ENCODE measurements around the gene BANP.
"Not testable (repeated sequence)": the region's sequence is repeated elsewhere in the genome, so short reads cannot be mapped to it uniquely, and the experiment has no call there.

The BANP gene, protein sequence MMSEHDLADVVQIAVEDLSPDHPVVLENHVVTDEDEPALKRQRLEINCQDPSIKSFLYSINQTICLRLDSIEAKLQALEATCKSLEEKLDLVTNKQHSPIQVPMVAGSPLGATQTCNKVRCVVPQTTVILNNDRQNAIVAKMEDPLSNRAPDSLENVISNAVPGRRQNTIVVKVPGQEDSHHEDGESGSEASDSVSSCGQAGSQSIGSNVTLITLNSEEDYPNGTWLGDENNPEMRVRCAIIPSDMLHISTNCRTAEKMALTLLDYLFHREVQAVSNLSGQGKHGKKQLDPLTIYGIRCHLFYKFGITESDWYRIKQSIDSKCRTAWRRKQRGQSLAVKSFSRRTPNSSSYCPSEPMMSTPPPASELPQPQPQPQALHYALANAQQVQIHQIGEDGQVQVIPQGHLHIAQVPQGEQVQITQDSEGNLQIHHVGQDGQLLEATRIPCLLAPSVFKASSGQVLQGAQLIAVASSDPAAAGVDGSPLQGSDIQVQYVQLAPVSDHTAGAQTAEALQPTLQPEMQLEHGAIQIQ

DNA sequence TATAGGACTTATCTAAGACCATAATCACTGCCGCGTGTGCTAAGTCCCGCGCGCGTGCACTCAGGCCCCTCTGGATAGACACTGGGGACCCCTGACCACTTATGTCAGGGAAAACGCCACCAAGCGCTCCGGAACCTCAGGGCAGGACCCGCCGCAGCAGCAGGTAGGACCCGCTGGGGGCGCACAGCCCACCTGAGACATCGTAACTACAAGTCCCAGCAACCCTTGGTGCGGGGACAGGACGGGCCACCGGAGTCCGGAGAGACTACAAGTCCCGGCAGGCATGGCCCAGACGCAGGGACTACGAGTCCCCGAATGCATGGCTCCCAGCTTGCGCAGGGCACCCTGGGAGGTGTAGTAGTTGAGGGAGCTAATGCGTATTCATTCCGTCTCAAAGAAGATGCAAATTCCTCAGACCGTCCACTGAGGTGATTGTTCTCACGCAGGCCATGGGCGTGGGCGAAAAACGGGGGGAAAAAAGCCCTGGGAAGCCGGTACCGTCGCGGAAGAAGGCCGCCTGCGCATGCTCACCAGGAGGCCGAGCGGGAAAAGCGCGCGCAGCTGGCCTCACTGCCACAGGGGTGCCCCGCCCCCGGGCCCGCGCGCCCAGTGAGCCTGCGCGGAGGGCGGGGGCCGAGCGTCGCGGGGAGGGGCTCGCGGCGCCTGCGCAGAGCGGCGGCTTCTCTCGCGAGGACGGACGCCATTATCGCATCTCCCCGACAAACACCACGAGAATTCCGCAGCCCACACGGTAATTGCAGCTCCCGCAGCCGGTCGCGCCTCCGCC lies at the start of gene BANP:
BANP (plus strand) TSS at position 670 of the 787 bp plus-strand sequence. CDS start 23,682 bp downstream, outside the sequence.
- peak; percentile 94 to 97 (median 94) for DNase-seq (ENCODE audit: low read depth in 2 of 3, low spot score in 1 of 3)

DNA sequence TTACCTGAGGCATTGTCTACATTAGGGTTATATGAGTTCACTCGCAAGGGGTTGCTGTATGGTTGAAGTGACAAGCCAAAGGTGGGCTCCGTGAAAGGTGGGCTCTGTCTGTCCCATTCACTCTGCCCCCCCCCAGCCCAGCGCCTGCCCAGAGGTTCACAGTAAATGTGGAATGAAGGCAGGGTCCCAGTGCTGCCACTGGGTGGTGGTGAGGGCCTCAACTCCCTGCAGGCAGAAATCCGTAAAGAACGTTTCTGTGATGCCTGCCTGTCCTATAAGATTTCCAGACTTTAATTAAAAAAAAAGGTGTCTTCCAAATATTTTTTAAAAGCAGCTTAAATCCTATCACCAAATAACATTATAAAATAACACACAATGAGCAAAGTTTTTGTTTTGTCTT lies 46.3 kb upstream of the BANP start:
- not testable (repeated sequence) for DNase-seq (ENCODE audit: low read depth in 2 of 3, low spot score in 1 of 3)

DNA sequence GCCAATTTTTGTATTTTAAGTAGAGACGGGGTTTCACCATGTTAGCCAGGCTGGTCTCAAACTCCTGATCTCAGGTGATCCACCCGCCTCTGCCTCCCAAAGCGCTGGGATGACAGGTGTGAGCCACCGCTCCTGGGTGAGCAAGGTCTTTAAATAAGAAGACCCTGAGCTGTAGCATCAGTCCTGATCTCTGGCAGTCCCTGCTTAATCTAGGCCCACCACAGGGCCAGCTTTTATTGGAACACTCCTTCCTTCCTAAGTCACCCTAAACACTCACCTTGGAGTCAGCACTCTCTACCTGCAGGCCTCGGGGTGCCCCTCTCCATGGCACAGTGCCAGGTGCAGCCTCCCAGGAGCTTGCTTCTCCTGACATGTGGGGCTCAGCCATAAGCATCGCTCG lies 45.7 kb upstream of the BANP start:
- DNase-seq (ENCODE audit: low read depth in 2 of 3, low spot score in 1 of 3): not testable (repeated sequence)

DNA sequence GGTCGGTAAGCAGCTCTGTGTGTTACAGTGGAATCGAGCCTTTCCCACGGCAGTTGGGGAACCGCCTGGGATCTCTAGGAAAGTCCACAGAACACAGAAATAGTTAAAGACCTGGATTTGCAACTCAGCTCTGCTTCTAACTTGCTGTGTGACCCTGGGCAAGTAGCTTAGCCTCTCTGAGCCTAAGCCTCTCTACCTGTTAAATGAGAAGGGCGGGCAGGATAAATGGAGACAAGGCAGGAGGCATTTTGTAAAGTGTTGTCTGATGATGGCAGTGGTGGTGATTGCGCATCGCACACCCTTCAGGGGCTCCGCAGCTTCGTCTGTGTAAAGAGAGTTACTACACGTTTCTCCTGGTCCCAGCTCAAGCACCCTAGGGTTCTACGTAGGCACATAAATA lies 43.1 kb upstream of the BANP start:
- DNase-seq (ENCODE audit: low read depth in 2 of 3, low spot score in 1 of 3): not testable (repeated sequence)

DNA sequence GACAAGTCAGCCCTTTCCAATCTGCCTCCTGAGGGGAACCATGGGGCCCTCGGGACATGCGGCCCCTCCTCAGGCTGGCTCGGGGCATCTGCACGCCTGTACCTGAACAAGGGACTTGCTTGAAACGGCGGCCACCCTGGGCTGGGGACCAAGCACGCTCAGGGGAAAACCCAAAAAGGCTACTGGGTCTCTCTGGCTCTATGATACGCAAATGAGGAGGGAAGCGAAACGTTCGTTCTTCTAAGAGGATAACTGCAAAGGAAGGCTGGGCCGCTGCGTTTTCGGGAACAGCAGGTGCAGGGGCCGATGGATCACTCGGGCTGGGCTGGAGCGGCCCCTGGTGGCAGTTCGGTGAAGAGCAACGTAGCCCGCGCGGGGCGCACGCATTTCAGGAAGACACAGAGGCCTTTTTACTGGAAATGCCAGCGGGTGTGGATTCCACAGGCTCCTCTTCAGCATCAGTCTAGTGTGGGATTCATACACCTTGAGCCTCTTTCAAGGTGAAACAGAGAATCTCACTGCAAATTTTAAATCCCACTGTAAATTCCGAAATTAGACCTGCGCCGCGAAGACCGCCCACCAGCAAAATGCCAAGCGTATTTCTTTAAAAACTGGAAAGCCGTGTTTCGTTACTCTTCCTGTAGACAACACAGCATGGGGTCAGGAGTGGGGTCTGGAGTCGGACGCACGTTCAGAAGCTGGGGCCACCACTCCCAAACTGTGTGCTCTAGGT lies 41.9 kb upstream of the BANP start:
- DNase-seq (ENCODE audit: low read depth in 2 of 3, low spot score in 1 of 3): peak; percentile 83 to 93 (median 84)

DNA sequence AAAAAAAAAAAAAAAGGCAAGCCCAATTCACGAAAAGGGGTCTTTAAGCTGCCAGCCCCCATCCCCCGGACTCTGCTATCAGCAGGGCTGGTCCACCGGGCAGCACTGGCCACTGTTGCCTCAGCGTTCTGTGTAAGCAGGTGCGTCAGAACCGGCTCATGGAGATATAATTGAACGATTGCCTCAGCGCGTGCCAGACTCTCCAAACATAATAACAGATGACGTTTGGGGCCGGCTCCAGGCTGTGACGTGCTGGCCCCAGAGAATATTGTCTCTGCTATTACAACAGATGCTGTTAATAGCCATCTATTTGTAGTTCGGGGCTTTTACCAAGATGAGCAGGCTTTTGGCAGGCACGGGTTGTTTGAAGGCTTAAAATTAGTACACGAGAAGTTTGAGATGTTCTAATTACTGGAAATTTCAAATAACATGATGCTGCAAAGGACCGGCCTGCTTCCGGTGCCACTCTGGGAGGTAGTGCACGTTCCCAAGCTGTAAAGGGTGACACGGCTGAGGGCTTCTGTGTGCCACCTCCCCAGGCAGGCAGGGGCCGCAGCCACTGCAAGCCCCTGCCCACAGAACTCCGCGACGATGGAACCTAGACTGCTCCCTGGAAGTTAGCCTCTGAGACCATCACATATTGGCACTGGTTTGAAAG lies 40.0 kb upstream of the BANP start:
- DNase-seq (ENCODE audit: low read depth in 2 of 3, low spot score in 1 of 3): not testable (repeated sequence)

DNA sequence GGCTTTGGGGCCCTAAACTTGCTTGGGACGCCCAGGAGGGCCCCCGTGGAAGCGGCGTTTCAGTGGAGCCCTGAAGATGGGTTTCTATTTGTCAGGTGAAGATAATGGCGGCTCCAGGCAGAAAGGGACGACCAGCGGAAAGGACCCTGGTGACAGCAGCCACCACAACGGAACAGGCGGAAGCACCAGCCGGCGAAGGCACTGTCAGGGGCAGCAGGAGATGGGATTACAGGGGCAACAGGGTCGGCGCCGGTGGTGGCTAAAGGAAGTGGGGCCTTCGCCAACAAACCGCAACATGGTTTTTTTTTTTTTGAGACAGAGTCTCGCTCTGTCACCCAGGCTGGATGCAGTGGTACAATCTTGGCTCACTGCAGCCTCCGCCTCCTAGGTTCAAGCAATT lies 38.5 kb upstream of the BANP start:
- not testable (repeated sequence) for DNase-seq (ENCODE audit: low read depth in 2 of 3, low spot score in 1 of 3)

DNA sequence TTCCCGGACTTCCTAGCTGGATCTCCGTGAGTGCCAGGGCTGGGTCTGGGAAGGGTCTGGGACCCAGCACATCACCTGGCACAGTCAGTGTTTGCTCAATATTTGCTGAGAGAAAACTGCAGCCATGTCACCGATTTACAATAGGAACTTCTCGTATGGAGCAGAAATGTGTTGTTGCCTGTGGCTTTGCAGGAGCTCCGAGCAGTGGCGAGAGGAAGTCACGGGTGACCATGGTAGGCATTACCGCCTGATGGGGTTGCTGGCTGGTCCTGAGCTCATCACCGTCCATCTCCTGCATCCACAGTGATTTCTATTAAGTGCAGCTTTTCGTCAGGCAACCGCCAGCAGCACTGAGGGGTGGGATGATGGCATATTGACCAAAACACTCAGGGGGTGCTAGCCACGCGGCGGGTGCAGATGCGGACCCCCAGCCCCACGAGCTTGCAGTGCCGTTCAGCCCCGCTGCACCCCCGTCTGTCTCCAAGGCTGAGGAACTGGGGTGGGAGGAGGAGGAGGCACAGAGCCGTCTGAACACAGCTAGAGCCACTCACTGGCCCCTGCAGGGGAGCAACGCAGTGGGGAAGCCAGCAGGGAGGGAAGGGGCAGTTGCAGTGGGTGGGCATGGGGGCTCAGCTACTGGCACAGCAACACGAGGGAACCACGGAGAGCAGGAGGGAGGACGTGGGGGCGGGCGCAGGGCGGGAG lies 37.1 kb upstream of the BANP start:
- not testable (repeated sequence) for DNase-seq (ENCODE audit: low read depth in 2 of 3, low spot score in 1 of 3)

DNA sequence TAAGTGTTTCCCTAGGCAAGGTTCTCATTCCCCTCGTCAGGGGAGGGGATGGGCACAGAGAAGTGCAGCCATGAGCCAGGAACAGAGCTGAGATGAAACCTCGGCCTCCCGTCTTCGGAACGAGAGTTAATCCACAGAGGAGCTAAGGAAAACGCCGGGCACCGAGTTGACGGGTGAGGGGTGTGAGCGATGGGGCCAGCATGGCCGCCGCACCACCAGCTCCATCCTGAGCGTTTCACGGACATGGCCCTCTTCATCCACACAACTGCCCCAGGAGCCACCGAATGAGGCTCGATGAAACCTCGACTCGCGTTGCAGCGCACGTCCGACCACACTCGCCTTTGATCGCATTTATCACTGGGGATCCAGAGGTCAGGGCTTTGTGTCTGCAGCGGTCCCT lies 36.4 kb upstream of the BANP start:
- DNase-seq (ENCODE audit: low read depth in 2 of 3, low spot score in 1 of 3): no peak

DNA sequence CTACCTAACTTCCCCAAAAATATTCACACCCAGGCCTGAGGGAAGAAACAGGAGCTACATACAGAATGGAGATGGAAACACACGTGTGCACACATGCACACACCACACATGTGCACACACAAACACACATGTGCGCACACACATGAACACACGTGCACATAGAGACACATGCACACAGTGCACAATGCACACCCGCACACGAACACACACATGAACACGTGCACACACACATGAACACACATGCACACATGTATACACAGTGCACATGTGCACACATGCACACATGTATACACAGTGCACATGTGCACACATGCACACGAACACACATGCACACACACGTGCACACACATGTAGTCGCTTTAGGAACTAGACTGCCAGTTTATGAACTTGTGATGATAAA lies 33.7 kb upstream of the BANP start:
- DNase-seq (ENCODE audit: low read depth in 2 of 3, low spot score in 1 of 3): no peak

DNA sequence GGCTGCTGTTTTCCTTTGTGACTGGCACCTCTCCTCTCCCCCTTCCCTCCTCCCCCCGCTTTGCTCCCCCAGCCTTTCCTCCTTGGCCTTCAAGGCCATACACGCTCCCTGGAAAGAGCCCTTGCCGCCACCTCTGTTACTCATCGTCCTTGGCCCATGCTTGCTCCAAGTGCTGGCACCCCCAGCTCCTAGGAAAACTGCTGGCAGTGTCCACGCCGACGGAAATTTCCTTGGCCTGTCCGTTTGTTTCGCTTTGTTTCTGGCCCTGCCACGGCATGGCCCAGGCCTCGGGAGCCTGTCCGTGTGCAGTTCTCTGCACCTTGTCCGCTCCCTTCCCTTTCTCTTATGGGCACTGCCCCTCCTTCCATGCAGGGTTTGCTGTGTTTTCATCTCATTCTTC lies 32.9 kb upstream of the BANP start:
- no peak for DNase-seq (ENCODE audit: low read depth in 2 of 3, low spot score in 1 of 3)

DNA sequence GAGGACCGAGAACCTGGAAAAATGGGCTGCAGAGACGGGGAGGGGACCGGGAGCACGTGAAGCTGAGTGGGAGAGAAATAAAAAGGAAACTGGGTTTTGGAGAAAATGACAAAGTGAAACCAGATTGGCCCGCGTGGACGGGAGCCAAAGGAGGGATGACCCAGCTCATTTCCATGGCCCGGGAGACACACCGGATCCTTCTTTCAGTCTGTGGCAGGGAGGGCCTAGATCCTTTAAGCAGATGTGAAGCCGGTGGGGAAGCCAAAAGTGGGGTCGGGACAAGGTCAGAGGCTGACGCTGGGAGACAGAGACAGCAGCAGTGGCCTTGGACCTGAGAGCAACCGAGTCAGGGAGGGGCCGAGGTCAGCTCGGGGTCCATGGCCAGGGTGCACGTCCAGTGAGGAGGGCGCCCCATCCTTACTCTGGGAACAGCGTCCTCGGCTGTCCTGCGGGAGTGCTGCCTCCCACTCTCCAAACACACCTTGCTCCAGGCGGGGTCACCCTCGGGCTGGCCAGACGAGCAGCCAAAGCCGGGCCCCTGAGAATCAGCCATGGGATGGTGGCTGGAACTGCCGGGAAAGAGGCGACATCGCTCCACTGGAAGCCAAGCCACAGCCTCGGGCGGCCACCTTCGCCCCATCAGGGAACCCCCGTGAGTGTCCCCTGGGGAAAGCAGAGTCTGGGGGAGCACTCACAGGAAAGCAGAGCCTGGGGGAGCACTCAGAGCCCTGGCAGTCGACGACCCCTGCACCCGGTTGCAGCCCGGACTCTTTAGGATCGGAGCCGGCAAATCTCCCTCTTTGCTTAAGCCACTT lies 32.2 kb upstream of the BANP start:
- no peak for DNase-seq (ENCODE audit: low read depth in 2 of 3, low spot score in 1 of 3)

DNA sequence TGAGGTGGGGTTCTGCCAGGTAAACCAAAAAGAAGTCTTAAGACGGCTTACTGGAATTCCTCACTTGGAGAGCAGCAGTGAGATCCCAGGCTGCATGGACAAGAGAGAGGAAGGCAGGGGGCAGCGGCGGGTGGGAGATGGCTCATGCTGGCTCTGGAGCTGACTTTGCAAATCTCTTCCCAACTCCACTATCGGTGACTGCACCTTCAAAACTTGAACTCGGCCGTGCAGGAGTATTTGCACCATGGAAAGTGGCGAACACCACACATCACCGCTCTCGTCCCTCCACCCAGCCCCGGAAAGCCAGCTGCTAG lies 31.6 kb upstream of the BANP start:
- no peak for DNase-seq (ENCODE audit: low read depth in 2 of 3, low spot score in 1 of 3)

DNA sequence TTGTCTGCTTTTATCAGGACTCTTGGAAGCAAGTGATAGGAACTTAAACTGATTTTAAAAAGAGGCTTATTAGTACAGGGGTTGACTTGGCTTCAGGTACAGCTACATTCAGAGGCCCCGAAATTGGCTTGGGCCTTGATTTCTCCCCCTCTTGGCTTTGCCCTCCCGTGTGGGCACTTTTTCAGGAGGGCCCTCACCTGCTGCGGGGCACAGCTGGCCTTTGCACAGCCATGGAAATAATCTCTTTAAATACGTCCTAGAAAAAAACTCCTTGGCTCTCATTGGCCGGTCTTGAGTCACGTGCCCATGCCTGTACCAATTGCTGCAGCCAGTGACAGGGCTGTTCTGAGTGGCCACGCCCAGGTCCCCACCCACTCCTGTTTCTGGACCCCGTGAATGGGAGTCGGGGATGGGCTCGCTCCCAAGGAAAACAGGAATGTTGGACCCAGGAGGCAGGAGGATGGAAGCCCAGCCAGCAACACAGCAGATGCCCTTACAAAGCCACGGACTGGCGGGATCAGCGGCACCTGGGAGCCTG lies 29.9 kb upstream of the BANP start:
- DNase-seq (ENCODE audit: low read depth in 2 of 3, low spot score in 1 of 3): no peak

DNA sequence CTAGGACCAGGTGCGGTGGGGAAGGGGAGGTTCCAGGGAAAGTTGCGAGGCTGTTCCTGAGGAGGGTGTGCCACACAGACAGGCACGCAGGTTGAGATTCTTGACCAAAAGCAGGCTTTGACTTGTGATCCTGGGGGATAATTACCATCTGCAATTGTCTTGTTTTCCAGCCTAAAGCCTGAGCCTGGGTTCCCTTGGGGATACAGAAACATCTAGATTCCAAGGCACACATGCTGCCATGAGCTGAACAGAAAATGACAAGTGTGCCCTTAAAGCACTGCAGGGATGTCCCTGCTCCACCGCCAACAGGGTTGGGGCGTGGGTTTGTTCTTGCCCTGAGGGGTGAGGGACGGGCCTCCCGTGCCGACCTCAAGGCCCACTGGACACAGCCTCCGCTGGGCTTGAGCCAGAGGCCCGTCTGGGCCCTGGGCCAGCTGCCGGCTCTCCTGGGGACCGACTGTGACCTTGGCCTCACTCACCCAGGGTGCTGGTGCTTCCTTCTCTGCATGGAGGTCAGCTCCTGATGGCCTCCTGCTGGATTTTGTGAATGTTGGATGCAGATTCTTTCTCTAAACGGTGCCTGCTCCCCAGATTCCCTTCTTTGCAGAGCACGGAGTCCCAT lies 28.9 kb upstream of the BANP start:
- no peak for DNase-seq (ENCODE audit: low read depth in 2 of 3, low spot score in 1 of 3)

DNA sequence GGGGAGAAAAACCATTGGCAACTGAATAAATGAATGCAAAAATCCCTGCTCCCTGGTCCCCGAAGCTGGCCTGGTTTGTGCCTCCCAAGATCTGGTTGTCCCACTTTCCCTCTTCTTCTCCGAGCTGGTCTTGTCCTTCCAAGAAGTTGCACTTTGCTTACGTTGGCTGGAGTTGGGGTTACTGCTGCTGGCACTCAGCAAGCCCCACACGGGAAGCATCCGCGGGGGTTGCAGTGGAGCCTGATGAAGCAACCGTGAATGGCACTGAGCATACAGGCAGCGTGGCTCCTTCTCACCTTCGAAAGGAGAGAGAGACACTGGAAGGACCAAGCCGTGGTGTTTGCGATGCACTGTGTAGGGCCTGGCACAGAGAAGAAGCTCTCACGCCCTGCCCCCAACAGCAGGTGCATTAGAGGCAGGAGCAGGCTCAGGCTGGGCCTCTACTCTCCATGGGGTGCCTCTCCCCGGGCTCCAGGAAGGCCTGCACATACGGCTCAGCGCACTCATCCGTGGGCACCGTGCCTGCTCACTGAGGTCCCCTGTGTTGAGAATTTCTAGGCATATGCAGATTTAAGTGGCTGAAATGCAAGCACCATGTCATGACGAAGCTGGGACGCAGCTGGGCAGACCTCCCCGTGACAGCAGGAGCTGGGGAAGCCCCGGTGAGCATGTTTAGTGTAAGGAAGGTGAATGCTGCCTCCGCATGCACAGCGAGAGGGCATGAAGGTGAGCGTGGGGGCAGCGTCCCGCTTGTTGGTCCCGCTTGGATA lies 27.0 kb upstream of the BANP start:
- DNase-seq (ENCODE audit: low read depth in 2 of 3, low spot score in 1 of 3): no peak

DNA sequence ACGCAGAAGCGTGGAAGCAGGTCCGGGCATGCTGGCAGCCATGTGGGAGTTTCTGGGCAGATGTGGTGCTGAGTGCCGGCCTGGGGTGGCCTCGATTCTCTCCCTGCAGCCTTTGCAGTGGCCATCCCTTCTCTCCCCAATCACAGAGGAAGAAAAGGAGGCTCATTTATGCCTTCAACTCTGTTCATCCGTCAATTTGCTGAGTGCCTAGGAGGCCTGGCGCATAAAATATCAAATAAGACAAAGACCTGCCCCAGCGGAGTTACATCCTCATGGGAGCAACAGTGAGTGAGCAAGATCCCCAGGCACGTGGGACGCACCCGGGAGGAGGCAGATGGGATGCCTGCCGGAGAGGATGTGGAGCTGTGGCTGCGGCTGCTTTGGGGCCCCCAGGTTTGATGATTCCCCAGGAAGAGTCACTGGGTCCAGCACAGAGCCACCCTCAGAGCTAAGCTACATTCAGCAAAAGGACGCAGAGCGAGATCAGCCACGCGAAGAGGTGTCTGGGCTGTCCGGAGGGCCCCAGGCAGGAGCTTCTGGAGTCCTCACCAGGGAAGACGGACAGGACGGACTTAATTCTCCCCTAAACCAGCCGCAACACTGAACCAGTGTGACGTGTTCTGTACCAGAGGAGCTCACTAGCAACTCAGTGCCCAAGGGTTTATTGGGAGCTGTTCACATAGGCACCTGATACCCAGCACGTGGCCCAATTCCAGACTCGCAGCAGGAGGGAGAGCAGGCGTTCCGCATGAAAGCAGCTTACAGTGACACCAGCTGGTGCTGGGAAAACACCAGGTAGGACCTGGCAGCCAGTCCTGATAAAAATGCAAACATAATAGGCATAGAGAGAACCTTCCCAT lies 26.2 kb upstream of the BANP start:
- no peak for DNase-seq (ENCODE audit: low read depth in 2 of 3, low spot score in 1 of 3)

All from stimulated activated CD4-positive, alpha-beta T cell treated with anti-CD3 and anti-CD28 coated beads, Interleukin-12 subunit alpha, Interleukin-12 subunit beta, amount 100 ng/mL, for 48 hours (primary cell).